Measurements from ENCODE around the gene MRPL44. TPM values are rescaled to one million over a fixed set of nuclear protein-coding genes. Genes with fewer than 3 reads are reported as not detected.
A peak's percentile ranks its signal among the peaks of the same experiment; 100 is the strongest.

The MRPL44 gene
- total RNA-seq, 1 donor from 2014 or later: 22.7 TPM

DNA sequence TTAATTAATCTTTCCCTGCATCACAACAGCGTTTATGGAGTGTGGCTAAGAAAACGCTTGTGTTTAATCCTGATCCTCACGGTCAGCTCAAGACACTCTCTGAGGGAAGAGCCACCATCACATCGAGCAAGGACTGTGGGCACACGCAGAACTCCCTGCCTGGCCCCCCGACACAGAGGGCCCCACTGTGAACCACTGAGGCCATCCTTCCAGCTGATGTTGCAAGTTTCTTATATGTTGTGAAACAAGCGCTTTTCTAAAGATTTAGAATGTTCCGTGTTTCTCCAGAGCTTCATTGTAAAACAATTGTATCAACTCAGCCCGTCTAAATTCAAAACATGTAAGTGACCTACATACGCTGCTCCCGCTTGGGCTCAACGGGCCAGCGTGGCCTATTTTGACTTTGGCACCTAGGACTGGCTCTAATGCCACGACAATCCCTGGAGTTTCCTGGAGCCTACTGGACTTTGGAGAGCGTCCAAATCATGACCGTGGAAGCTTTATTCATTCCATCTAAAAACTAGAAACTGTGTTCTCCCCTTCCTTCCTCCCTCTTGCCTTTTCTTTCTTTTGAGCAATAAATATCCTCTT lies 46.9 kb downstream of the MRPL44 start:
- H3K4me1 Mint-ChIP-seq (ENCODE audit: unreplicated experiment): no peaks in the 10 kb centered on the region
- H3K27me3 Mint-ChIP-seq (ENCODE audit: unreplicated experiment): no peaks in the 10 kb centered on the region
- no peaks in the 10 kb centered on the region for H3K9me3 Mint-ChIP-seq (ENCODE audit: unreplicated experiment)
- no peak for TF ChIP-seq CTCF (IDR thresholded peaks at IDR 0.05)
- H3K4me3 Mint-ChIP-seq (ENCODE audit: unreplicated experiment): no peak overlapping the region
- peaks cover 9% of the 10 kb centered on the region for H3K36me3 Mint-ChIP-seq (ENCODE audit: unreplicated experiment)
- DNase-seq (ENCODE audit: extremely low spot score, unreplicated experiment): no peak
- no peak overlapping the region for H3K27ac Mint-ChIP-seq (ENCODE audit: unreplicated experiment)

- peaks cover 12% of the 10 kb centered on the region for H3K4me1 Mint-ChIP-seq (ENCODE audit: unreplicated experiment)
- no peak overlapping the region for H3K4me3 Mint-ChIP-seq (ENCODE audit: unreplicated experiment)
- no peaks in the 10 kb centered on the region for H3K9me3 Mint-ChIP-seq (ENCODE audit: unreplicated experiment)
- H3K27ac Mint-ChIP-seq (ENCODE audit: unreplicated experiment): no peak overlapping the region
- no peak for DNase-seq (ENCODE audit: extremely low spot score, unreplicated experiment)
- H3K27me3 Mint-ChIP-seq (ENCODE audit: unreplicated experiment): no peaks in the 10 kb centered on the region
- no peak for TF ChIP-seq CTCF (IDR thresholded peaks at IDR 0.05)
- H3K36me3 Mint-ChIP-seq (ENCODE audit: unreplicated experiment): peaks cover 3% of the 10 kb centered on the region
Observed at GRCh38 chr2:224008702-224009261, 51.5 kb downstream of the MRPL44 start.

DNA sequence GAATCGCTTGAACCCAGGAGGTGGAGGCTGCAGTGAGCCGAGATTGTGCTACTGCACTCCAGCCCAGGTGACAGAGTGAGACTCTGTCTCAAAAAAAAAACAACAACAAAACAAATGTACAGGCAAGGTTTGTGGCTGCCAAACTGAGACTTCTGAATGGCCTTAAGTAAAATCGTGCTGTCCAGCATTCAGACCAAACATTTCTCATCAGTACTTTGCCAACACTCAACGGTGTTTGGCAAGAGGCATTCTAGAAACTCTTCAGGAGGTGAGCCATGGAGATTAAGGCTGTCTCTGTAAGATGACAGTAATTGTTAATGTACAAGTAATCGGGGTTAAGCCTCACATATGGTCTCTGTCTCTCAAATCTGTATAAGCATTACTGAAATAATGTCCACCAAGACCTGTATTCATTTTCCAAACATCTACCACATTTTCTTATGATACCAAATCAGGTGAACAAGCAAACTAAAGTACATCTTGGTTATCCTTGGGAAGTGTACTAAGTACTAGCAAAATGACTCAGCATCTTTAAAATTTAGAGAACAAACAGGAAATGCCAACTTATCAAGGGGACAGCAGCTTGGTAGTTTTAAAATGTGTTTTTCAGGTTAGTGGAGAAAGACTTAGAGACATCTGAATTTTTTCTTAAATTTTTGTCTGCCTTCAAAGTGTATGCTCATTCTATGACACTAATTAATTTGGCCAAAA lies 52.5 kb downstream of the MRPL44 start:
- H3K9me3 Mint-ChIP-seq (ENCODE audit: unreplicated experiment): no peaks in the 10 kb centered on the region
- H3K27me3 Mint-ChIP-seq (ENCODE audit: unreplicated experiment): no peaks in the 10 kb centered on the region
- no peak overlapping the region for H3K4me3 Mint-ChIP-seq (ENCODE audit: unreplicated experiment)
- no peak for TF ChIP-seq CTCF (IDR thresholded peaks at IDR 0.05)
- peaks cover 12% of the 10 kb centered on the region for H3K4me1 Mint-ChIP-seq (ENCODE audit: unreplicated experiment)
- peaks cover 3% of the 10 kb centered on the region for H3K36me3 Mint-ChIP-seq (ENCODE audit: unreplicated experiment)
- no peak for DNase-seq (ENCODE audit: extremely low spot score, unreplicated experiment)
- peak overlapping the region; percentile 42 for H3K27ac Mint-ChIP-seq (ENCODE audit: unreplicated experiment)

DNA sequence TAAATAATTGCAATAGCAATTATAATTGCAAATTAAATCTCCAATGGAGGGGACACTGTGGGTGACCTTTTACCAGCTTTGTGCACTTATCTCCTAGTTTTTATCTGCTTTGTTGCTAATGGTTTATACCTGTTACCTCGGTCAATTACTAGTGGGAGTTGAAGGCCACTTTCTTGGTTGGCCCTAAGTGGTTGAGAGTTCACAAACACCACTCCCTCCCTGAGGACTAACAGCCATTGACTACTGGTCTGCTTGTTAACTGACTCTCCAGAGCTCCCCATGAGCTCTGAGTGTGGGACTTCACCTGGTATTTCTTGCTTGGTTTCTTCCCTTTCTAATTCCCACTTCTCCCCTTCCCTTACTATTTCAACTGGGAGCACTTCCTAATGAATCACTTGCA lies 54.6 kb downstream of the MRPL44 start:
- no peak overlapping the region for H3K27ac Mint-ChIP-seq (ENCODE audit: unreplicated experiment)
- no peak for TF ChIP-seq CTCF (IDR thresholded peaks at IDR 0.05)
- no peaks in the 10 kb centered on the region for H3K27me3 Mint-ChIP-seq (ENCODE audit: unreplicated experiment)
- no peak overlapping the region for H3K4me3 Mint-ChIP-seq (ENCODE audit: unreplicated experiment)
- peaks cover 12% of the 10 kb centered on the region for H3K4me1 Mint-ChIP-seq (ENCODE audit: unreplicated experiment)
- H3K36me3 Mint-ChIP-seq (ENCODE audit: unreplicated experiment): no peaks in the 10 kb centered on the region
- no peaks in the 10 kb centered on the region for H3K9me3 Mint-ChIP-seq (ENCODE audit: unreplicated experiment)
- DNase-seq (ENCODE audit: extremely low spot score, unreplicated experiment): no peak

- no peaks in the 10 kb centered on the region for H3K27me3 Mint-ChIP-seq (ENCODE audit: unreplicated experiment)
- no peaks in the 10 kb centered on the region for H3K9me3 Mint-ChIP-seq (ENCODE audit: unreplicated experiment)
- no peak for DNase-seq (ENCODE audit: extremely low spot score, unreplicated experiment)
- H3K4me1 Mint-ChIP-seq (ENCODE audit: unreplicated experiment): peaks cover 12% of the 10 kb centered on the region
- no peaks in the 10 kb centered on the region for H3K36me3 Mint-ChIP-seq (ENCODE audit: unreplicated experiment)
- no peak overlapping the region for H3K4me3 Mint-ChIP-seq (ENCODE audit: unreplicated experiment)
- no peak overlapping the region for H3K27ac Mint-ChIP-seq (ENCODE audit: unreplicated experiment)
- no peak for TF ChIP-seq CTCF (IDR thresholded peaks at IDR 0.05)
Observed at GRCh38 chr2:224014336-224014735, 57.1 kb downstream of the MRPL44 start.
